H1 (cell line): ENCODE measurements around the gene STX4. TPM values are rescaled to one million over a fixed set of nuclear protein-coding genes. Genes with fewer than 3 reads are reported as not detected.

Experiments used
- CTCF ChIA-PET: fragments of 300-600 bp; sonication (Branson Sonifier 250); formaldehyde crosslinking; loops from one replicate; lab custom pipeline; 2021; ENCODE audit not compliant: partially characterized antibody; lab: Charles Lee
- POLR2A ChIA-PET: fragments of 300-600 bp; sonication (Branson Sonifier 250); formaldehyde crosslinking; loops from one replicate; lab custom pipeline; 2021; ENCODE audit warnings: inconsistent platforms; ENCODE audit not compliant: partially characterized antibody; lab: Charles Lee
- DNase-seq, 2 experiments: peaks; one replicate each; pipeline versions ENCODE4 v3.0.0 to v3.0.0-alpha.2; 2010 to 2022; ENCODE audit warnings: low spot score in 2 of 2, low read depth in 1 of 2, mixed read lengths in 1 of 2
- FAIRE-seq: peaks from 2 replicates; lab custom pipeline; 2011; peaks lifted over from hg19 to GRCh38; lab: Jason Lieb, UNC
- H2AFZ ChIP-seq: 2 replicates; pipeline ENCODE4 v1.8.1; 2012; ENCODE audit warnings: low read length, inconsistent platforms
- H2AK5ac ChIP-seq: 2 replicates; pipeline ENCODE4 v1.6.1; 2013; ENCODE audit warnings: low read depth, low read length
- H2BK120ac ChIP-seq: replicated peaks from 2 replicates; pipeline ENCODE3; 2013; ENCODE audit warnings: low read depth, low read length, inconsistent platforms
- H2BK12ac ChIP-seq: 2 replicates; pipeline ENCODE4 v1.6.1; 2013; ENCODE audit warnings: low read depth, low read length
- H2BK15ac ChIP-seq: 2 replicates; pipeline ENCODE4 v1.6.1; 2013; ENCODE audit warnings: low read length
- H2BK20ac ChIP-seq: 2 replicates; pipeline ENCODE4 v1.6.1; 2013; ENCODE audit warnings: low read length
- H2BK5ac ChIP-seq: 2 replicates; pipeline ENCODE4 v1.6.1; 2013; ENCODE audit warnings: low read depth, low read length
- H3K14ac ChIP-seq: 2 replicates; pipeline ENCODE4 v1.6.1; 2013; ENCODE audit warnings: inconsistent platforms; ENCODE audit not compliant: insufficient read length
- H3K18ac ChIP-seq: 2 replicates; pipeline ENCODE4 v1.6.1; 2013; ENCODE audit warnings: low read length; ENCODE audit errors: extremely low read depth
- H3K23ac ChIP-seq: 2 replicates; pipeline ENCODE4 v1.6.1; 2013; ENCODE audit warnings: inconsistent platforms; ENCODE audit not compliant: insufficient read length
- H3K23me2 ChIP-seq: 2 replicates; pipeline ENCODE4 v1.6.1; 2013; ENCODE audit warnings: low read depth, low read length
- H3K27ac ChIP-seq: 2 replicates; pipeline ENCODE4 v1.6.1; 2011; ENCODE audit warnings: low read depth, low read length, inconsistent platforms
- H3K27me3 ChIP-seq, 4 experiments: replicated peaks in 1 of 4; 1 replicate in 1 of 4; 2 replicates in 3 of 4; pipeline versions ENCODE4 v1.6.1 to v1.8.1; 2011 to 2013; ENCODE audit warnings: low read length in 3 of 4, mild to moderate bottlenecking in 3 of 4, inconsistent platforms in 2 of 4, mixed read lengths in 2 of 4, moderate library complexity in 1 of 4; ENCODE audit not compliant: control insufficient read depth in 3 of 4, insufficient read depth in 3 of 4; ENCODE audit errors: extremely low read depth in 1 of 4
- H3K36me3 ChIP-seq, 4 experiments: 2 replicates each; pipeline versions ENCODE4 v1.6.1 to v1.8.1; 2011 to 2013; ENCODE audit warnings: mild to moderate bottlenecking in 4 of 4, low read length in 3 of 4, moderate library complexity in 2 of 4, control low read depth in 1 of 4, inconsistent platforms in 1 of 4; ENCODE audit not compliant: insufficient read depth in 4 of 4, control insufficient read depth in 2 of 4
- H3K4ac ChIP-seq: replicated peaks from 2 replicates; pipeline ENCODE3; 2013; ENCODE audit warnings: low read length, low read depth, mixed read lengths, inconsistent platforms; ENCODE audit not compliant: insufficient read length
- H3K4me1 ChIP-seq, 4 experiments: replicated peaks in 1 of 4; 1 replicate in 1 of 4; 2 replicates in 3 of 4; pipeline versions ENCODE4 v1.6.1 to v1.8.1; 2011 to 2013; ENCODE audit warnings: low read length in 3 of 4, inconsistent platforms in 2 of 4, mixed read lengths in 1 of 4; ENCODE audit not compliant: insufficient read depth in 4 of 4, control insufficient read depth in 3 of 4
- H3K4me2 ChIP-seq, 2 experiments: 2 replicates each; pipeline versions ENCODE4 v1.6.1 to v1.8.1; 2011 to 2013; ENCODE audit warnings: low read depth in 2 of 2, low read length in 2 of 2, control low read depth in 1 of 2, inconsistent platforms in 1 of 2, mild to moderate bottlenecking in 1 of 2; ENCODE audit not compliant: insufficient read depth in 1 of 2
- H3K4me3 ChIP-seq, 4 experiments: fragments of 200-600, 300-600 bp in 1 of 4; sonication (generic), shearing (Covaris generic), sonication (Bioruptor Twin) in 1 of 4; 2 replicates each; pipeline versions ENCODE4 v1.5.1 to v1.8.1; 2011 to 2016; ENCODE audit warnings: low read length in 4 of 4, low read depth in 3 of 4, control low read depth in 2 of 4, inconsistent platforms in 2 of 4, mild to moderate bottlenecking in 2 of 4, mixed read lengths in 1 of 4, moderate library complexity in 1 of 4; ENCODE audit not compliant: insufficient read depth in 2 of 4; ENCODE audit errors: extremely low read depth in 1 of 4
- H3K56ac ChIP-seq: replicated peaks from 2 replicates; pipeline ENCODE3; 2013; ENCODE audit warnings: low read depth, mild to moderate bottlenecking, mixed read lengths, low read length, inconsistent platforms; ENCODE audit not compliant: insufficient read length
- H3K79me1 ChIP-seq: 2 replicates; pipeline ENCODE4 v1.6.1; 2013; ENCODE audit warnings: low read depth, low read length, control low read depth
- H3K79me2 ChIP-seq, 2 experiments: 2 replicates each; pipeline versions ENCODE4 v1.6.1 to v1.8.1; 2012 to 2013; ENCODE audit warnings: low read length in 2 of 2, mild to moderate bottlenecking in 2 of 2, inconsistent platforms in 1 of 2; ENCODE audit not compliant: insufficient read depth in 2 of 2, control insufficient read depth in 1 of 2
- H3K9ac ChIP-seq, 4 experiments: replicated peaks in 1 of 4; 1 replicate in 1 of 4; 2 replicates in 3 of 4; pipeline versions ENCODE4 v1.6.1 to v1.8.1; 2011 to 2013; ENCODE audit warnings: low read depth in 3 of 4, low read length in 3 of 4, control low read depth in 2 of 4, mild to moderate bottlenecking in 2 of 4, moderate library complexity in 2 of 4, inconsistent platforms in 1 of 4; ENCODE audit errors: extremely low read depth in 1 of 4
- H3K9me3 ChIP-seq, 2 experiments: 2 replicates each; pipeline versions ENCODE4 v1.6.1 to v1.8.1; 2012 to 2013; ENCODE audit warnings: mild to moderate bottlenecking in 2 of 2, moderate library complexity in 2 of 2, control low read depth in 1 of 2, inconsistent platforms in 1 of 2, low read depth in 1 of 2, low read length in 1 of 2, mixed read lengths in 1 of 2; ENCODE audit not compliant: insufficient read depth in 2 of 2
- H4K20me1 ChIP-seq, 2 experiments: replicated peaks in 1 of 2; 2 replicates each; pipeline versions ENCODE3 to v1.8.1; 2011 to 2013; ENCODE audit warnings: inconsistent platforms in 2 of 2, low read length in 2 of 2, mild to moderate bottlenecking in 1 of 2; ENCODE audit not compliant: insufficient read depth in 2 of 2, control insufficient read depth in 1 of 2
- H4K5ac ChIP-seq: 2 replicates; pipeline ENCODE4 v1.6.1; 2013; ENCODE audit warnings: low read length, low read depth, mixed read lengths, inconsistent platforms; ENCODE audit not compliant: insufficient read length
- H4K8ac ChIP-seq: 2 replicates; pipeline ENCODE4 v1.8.0; 2013; ENCODE audit warnings: mild to moderate bottlenecking, moderate library complexity, low read length, inconsistent platforms; ENCODE audit not compliant: insufficient read depth; ENCODE audit errors: extremely low read depth
- H4K91ac ChIP-seq: replicated peaks from 2 replicates; pipeline ENCODE3; 2013; ENCODE audit warnings: low read length, mixed read lengths, inconsistent platforms; ENCODE audit not compliant: insufficient read length
- CEBPB ChIP-seq: IDR thresholded peaks from 2 replicates; pipeline ENCODE4 v1.6.1; 2012; ENCODE audit warnings: low read depth, low read length
- CHD2 ChIP-seq: IDR thresholded peaks from 2 replicates; pipeline ENCODE4 v1.6.1; 2012; ENCODE audit warnings: low read length, improper control_type of control experiment
- EGR1 ChIP-seq: IDR thresholded peaks from 2 replicates; pipeline ENCODE4 v1.6.1; 2011; ENCODE audit warnings: low read depth, low read length, borderline replicate concordance
- KDM4A ChIP-seq: IDR thresholded peaks from one replicate; pipeline ENCODE4 v1.7.1; 2012; ENCODE audit warnings: low read depth, mild to moderate bottlenecking, moderate library complexity, low read length, inconsistent platforms; ENCODE audit not compliant: severe bottlenecking
- MAFK ChIP-seq: IDR thresholded peaks from 2 replicates; pipeline ENCODE4 v1.6.1; 2012; ENCODE audit warnings: low read depth, mild to moderate bottlenecking, improper control_type of control experiment, low read length
- RFX5 ChIP-seq: IDR thresholded peaks from 2 replicates; pipeline ENCODE4 v1.6.1; 2011; ENCODE audit warnings: low read depth, low read length, improper control_type of control experiment, borderline replicate concordance
- SP1 ChIP-seq: IDR thresholded peaks from 2 replicates; pipeline ENCODE4 v1.6.1; 2011; ENCODE audit warnings: low read depth, low read length
- SP2 ChIP-seq: IDR thresholded peaks from 2 replicates; pipeline ENCODE4 v1.6.1; 2012; ENCODE audit warnings: mild to moderate bottlenecking, low read length, inconsistent platforms
- SRF ChIP-seq: IDR thresholded peaks from 2 replicates; pipeline ENCODE4 v1.6.1; 2011; ENCODE audit warnings: mild to moderate bottlenecking, low read depth, low read length, moderate library complexity
- SUZ12 ChIP-seq: fragments of 200-600 bp; sonication (generic); IDR thresholded peaks from 2 replicates; pipeline ENCODE4 v1.6.1; 2012; ENCODE audit warnings: mild to moderate bottlenecking, inconsistent platforms, low read length, moderate library complexity, mixed read lengths
- WGBS, 2 experiments: shearing (Covaris generic) in 1 of 2; methylation state at CpG; one replicate each; pipeline versions ENCODE4 v1.1.6 to v1.1.7; 2013 to 2015; ENCODE audit warnings: low lambda C conversion rate in 2 of 2, mixed read lengths in 2 of 2, inconsistent platforms in 1 of 2, low coverage in 1 of 2, missing lambda C conversion rate in 1 of 2; ENCODE audit not compliant: insufficient replicate concordance in 2 of 2, insufficient coverage in 1 of 2, insufficient read length in 1 of 2; ENCODE audit errors: extremely low coverage in 1 of 2, missing lambda C conversion rate in 1 of 2; 5-methylcytosine and 5-hydroxymethylcytosine counted together
- polyA plus RNA-seq, 7 experiments: library from polyadenylated mRNA; depleted of rRNA in 3 of 7; stranded (reverse) in 5 of 7; unstranded in 2 of 7; fragments of >200 nt in 5 of 7; fragments of 200-250 nt in 2 of 7; gene quantifications; 1 replicate in 5 of 7; 2 replicates in 1 of 7; 4 replicates in 1 of 7; pipeline versions ENCODE4 v1.2.1 to v1.2.3, GENCODE V29; 2011 to 2013; ENCODE audit warnings: missing spikeins in 2 of 7, mixed read lengths in 2 of 7
- total RNA-seq: library from RNA; stranded (reverse); fragmentation: NEBNext Ultra II Directional; extraction: Animal tissue kit (Norgen Biotek cat#: 25700); gene quantifications from 2 replicates; pipeline ENCODE4 v1.2.1, GENCODE V29; 2021

Gene STX4
- total and polyA plus RNA-seq, 2 of the 8 experiments (the other 6 are each of a cell fraction or from before 2014, with no cell fraction given), result 25.8 to 32.3 TPM

DNA sequence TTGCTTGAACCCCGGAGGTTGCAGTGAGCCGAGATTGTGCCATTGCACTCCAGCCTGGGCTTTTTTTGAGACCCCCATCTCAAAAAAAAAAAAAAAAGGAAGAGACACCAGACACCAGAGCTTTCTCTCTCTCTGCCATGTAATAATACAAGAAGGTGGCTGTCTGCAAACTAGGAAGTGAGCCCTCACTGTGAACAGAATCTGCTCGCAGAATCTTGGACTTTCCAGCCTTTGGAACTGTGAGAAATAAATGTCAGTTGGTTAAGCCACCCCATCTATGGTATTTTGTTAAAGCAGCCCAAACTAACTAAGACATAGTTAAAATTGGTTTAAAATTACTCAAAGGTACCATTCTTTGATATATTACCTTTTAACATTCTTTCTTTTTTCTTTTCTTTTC is 12.8 kb upstream of the STX4 start:
- Histone ChIP-seq H2AK5ac (no peak overlapping the region), H2BK12ac (no peak overlapping the region), H2BK15ac (no peak overlapping the region), H3K27ac (no peak overlapping the region), H3K79me1 (no peaks in the 10 kb centered on the region), H4K20me1 (no peaks in the 10 kb centered on the region), H3K4ac (no peak overlapping the region), H3K4me2 (no peak overlapping the region), H3K9me3 (no peaks in the 10 kb centered on the region), H2BK120ac (no peak overlapping the region), H4K91ac (no peak overlapping the region), H2AFZ (no peak overlapping the region), H2BK5ac (no peak overlapping the region), H3K36me3 (no peaks in the 10 kb centered on the region), H4K8ac (no peak overlapping the region), H3K23ac (no peak overlapping the region), H3K9ac (no peak overlapping the region), H3K27me3 (no peaks in the 10 kb centered on the region), H3K23me2 (no peaks in the 10 kb centered on the region), H3K4me3 (no peak overlapping the region), H3K56ac (no peak overlapping the region), H3K18ac (no peak overlapping the region), H3K79me2 (no peaks in the 10 kb centered on the region), H3K14ac (no peak overlapping the region), H4K5ac (no peak overlapping the region), H3K4me1 (no peaks in the 10 kb centered on the region), H2BK20ac (no peak overlapping the region)
- TF ChIP-seq CHD2 (no peak), SP2 (no peak), SUZ12 (no peak), RFX5 (no peak), SRF (no peak), KDM4A (no peak), CEBPB (no peak), SP1 (no peak), EGR1 (no peak), MAFK (no peak)
- DNase-seq (no peak), FAIRE-seq (no peak)
- POLR2A ChIA-PET, result no interaction called here
- CTCF ChIA-PET, result no interaction called here
- 73% methylated on average over 3 of the region's 3 CpGs; no CpG with 5 or more reads in 1 of the 2 experiments for WGBS, 2 experiments
